Endometrium (tissue), 2 donors: ENCODE measurements around the gene STAT3.
"Not testable (repeated sequence)": the region's sequence is repeated elsewhere in the genome, so short reads cannot be mapped to it uniquely, and the experiment has no call there.

Source experiments
- FAIRE-seq: peaks from 2 replicates; lab custom pipeline; 2012; peaks lifted over from hg19 to GRCh38; lab: Jason Lieb, UNC
- donor health status: control.
- donor health status: control.

Gene STAT3

DNA sequence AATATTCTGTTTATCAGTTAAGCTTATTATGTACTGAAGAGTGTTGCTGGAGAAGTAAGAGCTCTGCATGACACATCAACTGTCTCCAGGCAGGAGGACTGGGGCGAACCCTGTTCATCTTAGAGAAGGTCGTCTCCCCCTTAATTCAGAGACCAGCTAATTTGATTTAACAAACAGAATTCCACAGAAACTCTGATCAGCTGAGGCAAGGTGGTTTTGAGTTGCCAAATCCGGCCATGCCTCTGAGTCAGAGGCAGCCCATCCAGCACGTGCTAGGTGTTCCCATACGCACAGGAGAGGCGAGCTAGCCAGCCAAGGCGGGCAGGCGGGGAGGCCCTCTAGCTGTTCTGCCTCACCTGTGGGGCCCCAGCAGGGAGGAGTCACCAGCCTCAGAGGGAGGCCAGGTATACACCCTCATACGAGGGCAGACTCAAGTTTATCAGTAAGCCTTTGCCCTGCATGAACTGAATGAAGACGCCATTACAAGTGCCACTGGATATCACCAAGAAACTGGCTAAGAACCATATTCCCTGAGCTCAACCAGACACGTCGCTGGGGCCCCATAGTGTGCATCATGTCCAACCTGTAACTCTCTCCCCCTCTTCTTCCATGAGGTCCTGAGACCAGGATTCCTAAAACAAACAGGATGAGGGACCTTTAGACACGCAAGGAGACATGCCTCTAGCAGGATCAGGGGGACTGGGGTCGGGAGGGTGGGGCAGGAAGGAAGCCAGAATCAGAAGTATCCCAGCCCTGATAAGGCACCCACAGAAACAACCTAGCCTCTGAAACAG lies 74.3 kb downstream of the STAT3 start:
- no peak for FAIRE-seq

DNA sequence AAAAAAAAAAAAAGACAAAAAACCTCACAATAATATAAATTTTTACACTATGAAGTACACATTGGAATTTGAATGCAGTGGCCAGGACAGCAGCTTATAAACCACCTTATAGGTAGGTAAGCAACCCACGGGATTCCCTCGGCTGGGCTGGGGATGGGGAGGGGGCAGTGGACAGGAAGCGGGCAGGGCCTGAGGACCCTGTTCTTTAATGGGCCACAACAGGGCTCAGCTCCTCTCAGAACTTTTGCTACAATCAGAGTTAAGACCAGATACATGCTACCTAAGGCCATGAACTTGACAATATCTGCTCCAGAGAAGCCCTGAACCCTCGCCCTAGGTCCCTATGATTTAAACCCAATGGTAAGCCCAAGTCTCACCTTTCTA lies 74.9 kb downstream of the STAT3 start:
- no peak for FAIRE-seq

DNA sequence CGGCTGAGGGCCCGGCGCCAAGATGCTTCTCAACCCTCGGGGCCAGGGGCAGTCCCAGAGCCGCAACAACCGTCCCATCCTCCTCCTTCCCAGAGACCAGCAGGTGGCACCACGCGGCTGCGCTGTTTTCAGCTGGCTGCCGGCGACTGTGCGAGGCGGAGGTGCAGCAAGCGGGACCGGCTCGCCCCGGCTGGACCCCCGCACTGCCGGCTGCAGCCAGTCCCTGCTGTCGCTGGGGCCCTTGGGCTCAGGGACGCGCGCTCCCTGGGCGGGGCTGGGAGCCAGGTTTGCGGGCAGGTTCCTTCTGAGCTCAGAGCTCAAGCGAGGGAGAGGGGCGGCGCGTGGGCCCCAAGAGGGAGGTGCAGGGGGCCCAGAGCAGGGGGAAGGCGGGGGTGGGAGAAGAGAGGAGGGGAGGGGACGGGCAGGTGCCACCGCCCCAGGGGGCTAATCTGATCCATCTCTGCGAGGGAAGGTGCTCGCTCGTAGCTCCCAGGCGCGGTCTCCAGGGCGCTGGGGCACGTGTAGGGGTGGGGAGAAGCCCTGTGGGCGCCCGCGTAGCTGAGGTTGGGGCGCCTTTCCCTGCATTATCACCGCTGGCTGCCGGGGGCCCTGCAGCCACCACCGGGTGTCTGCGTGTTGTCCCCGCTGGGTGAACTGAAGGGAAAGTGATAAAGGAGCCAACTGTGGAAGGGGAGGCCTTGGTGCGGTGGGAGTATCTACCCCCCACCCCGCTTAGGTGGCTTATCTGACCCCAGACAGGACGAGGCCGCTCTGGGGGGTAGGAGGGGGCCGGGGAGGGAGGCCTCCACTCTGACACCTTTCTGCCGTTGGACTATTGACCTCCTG lies 75.7 kb downstream of the STAT3 start:
- FAIRE-seq, result no peak

DNA sequence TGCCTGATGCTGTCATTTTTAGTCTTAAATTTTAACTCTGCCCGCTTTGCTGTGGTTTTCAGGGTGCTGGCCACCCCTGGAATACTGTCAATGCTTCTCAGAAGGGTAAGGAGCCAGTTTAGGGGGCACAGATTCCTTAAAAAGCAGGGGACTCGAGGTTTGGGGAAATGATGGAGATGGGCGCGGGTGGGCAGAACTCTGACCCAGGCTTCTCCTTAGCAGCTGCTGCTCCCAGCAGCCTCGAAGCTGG lies 76.3 kb downstream of the STAT3 start:
- no peak for FAIRE-seq

DNA sequence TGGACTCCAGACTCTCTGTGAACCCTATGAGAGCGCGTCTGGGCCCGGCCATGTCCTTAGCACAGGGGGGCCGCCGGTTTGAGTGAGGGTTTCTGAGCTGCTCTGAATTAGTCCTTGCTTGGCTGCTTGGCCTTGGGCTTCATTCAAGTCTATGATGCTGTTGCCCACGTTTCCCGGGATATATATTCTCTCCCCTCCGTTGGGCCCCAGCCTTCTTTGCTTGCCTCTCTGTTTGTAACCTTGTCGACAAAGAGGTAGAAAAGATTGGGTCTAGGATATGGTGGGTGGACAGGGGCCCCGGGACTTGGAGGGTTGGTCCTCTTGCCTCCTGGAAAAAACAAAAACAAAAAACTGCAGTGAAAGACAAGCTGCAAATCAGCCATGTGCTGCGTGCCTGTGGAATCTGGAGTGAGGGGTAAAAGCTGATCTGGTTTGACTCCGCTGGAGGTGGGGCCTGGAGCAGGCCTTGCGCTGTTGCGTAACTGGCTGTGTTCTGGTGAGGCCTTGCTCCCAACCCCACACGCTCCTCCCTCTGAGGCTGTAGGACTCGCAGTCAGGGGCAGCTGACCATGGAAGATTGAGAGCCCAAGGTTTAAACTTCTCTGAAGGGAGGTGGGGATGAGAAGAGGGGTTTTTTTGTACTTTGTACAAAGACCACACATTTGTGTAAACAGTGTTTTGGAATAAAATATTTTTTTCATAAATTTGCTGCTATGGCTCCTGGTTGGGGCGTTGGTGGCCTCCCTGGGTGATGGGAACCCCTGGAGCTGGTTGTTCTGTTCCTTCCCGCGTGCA lies 76.8 kb downstream of the STAT3 start:
- peak; percentile 91 for FAIRE-seq

DNA sequence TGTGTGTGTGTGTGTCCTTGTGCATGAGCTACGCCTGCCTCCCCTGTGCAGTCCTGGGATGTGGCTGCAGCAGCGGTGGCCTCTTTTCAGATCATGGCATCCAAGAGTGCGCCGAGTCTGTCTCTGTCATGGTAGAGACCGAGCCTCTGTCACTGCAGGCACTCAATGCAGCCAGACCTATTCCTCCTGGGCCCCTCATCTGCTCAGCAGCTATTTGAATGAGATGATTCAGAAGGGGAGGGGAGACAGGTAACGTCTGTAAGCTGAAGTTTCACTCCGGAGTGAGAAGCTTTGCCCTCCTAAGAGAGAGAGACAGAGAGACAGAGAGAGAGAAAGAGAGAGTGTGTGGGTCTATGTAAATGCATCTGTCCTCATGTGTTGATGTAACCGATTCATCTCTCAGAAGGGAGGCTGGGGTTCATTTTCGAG lies 77.4 kb downstream of the STAT3 start:
- no peak for FAIRE-seq

DNA sequence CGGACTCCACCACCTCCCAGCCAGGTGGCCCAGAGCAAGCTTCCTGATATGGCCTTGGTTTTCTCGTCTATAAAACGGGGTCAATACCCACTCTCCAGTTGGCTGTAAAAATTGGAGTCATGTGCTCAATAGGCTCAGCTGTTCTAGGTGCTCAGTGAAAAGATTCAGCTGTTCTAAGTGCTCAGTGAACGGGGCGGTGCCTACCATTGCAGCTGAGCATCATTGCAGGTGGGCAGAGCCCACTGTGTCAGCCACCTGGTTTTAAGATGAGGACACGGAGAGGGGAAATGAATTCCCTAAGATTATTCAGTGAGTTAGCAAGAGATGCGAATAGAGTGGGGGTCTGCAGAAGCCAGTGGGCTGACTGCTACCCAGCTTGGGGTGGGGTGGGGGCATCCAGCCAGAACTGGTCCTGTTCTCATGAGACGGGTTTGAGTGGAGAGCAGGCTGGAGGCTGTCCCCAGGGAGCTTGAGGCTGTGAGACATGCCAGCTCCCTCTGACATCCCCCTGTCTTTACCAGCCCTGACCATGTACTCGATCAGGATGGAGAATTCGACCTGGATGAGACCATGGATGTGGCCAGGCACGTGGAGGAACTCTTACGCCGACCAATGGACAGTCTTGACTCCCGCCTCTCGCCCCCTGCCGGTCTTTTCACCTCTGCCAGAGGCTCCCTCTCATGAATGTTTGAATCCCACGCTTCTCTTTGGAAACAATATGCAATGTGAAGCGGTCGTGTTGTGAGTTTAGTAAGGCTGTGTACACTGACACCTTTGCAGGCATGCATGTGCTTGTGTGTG lies 78.1 kb downstream of the STAT3 start:
- FAIRE-seq, result no peak

DNA sequence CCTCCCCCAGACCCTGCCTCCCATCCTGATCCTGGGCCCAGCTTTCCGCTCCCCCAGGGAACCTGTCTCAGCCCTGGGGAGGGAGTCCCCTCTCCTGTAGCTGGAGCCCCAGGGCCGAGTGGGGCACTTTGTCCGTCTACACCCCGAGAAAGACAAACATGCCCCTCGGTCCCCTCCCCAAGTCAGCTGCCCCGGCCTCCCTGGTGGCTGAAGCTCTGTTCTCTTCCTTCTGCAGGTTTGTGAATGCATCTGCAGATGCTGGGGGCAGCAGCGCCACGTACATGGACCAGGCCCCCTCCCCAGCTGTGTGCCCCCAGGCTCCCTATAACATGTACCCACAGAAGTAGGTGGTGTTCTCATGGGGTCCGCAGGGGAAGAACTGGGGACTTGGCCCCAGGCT lies 79.1 kb downstream of the STAT3 start:
- FAIRE-seq, result no peak

DNA sequence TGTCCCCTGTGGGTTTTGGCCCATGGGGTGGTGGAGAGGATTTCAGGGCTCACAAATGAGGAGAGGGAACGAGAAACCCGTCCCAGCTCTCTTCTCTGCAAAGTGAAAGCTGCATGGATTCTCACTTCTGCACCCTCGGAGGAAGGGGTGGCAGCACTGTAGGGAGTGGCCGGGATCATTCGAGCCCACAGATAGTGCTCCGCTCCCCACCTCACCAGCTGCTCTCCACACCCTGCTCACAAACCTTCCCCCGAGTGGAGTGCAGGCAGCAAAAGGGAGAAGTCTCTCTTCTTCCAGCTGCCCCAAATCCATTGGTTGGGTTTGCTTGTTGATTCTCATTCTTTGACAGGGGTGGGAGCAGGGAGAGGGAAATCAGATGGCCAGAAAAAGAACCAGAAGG lies 79.8 kb downstream of the STAT3 start:
- no peak for FAIRE-seq

DNA sequence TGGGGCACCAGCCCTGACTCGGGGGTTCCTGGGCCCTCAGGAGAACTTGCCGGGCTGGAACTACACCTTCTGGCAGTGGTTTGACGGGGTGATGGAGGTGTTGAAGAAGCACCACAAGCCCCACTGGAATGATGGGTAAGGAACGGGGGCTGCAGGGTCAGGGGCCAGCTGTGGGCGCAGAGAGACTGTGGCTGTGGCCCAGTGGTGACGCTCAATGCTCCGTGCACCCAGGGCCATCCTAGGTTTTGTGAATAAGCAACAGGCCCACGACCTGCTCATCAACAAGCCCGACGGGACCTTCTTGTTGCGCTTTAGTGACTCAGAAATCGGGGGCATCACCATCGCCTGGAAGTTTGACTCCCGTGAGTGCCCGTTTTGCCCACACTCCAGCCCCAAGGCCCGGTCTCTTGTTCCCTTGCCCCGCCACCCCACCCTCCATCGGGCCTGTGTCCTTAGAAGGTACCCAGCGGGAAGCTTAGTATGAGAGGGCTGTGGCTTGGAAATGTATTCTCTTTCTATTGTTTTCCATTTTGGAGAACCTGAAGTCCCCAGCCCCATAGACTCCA lies 80.8 kb downstream of the STAT3 start:
- FAIRE-seq, result no peak

DNA sequence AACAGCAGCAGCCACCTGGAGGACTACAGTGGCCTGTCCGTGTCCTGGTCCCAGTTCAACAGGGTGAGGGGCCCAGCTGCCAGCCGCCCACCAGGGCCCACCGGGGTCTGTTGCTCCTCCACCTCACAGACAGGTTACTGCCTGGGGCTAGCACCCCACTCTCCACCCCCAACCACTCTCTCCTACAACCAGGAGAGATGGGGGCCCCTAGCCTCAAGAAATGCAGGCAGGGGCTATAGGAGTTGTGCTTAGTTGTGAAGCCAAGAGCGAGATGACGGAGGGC lies 81.9 kb downstream of the STAT3 start:
- no peak for FAIRE-seq

DNA sequence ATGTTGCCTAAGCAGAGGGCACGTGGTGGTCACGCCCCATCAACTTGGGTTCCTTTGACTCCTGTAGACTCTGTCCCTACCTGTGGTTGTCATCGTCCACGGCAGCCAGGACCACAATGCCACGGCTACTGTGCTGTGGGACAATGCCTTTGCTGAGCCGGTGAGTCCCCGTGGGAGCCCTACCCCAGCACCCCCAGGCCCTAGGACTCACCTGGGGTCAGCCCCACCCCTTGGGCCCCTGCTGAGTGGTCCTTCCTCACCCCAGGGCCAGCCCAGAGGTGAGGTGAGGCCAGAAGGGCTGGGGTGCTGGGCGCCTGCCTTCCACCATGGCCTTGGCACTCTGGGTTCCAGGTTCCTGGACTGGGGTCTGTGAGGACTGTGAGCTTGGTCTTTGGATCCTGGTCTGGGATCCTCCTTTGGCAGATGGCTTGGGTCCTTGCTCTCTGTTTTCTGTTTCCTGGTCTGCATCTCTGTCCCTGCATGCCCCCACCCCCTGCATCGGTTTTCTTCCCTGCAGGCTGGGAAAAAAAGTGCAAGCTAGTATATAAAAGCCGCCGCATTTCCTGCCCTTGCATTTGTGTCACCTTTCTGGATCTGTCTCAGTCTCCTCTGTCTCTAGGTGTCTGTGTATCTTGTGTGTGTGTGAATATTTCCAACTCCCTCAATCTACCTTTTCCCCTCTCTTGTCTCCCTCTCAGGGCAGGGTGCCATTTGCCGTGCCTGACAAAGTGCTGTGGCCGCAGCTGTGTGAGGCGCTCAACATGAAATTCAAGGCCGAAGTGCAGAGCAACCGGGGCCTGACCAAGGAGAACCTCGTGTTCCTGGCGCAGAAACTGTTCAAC lies 82.5 kb downstream of the STAT3 start:
- no peak for FAIRE-seq

DNA sequence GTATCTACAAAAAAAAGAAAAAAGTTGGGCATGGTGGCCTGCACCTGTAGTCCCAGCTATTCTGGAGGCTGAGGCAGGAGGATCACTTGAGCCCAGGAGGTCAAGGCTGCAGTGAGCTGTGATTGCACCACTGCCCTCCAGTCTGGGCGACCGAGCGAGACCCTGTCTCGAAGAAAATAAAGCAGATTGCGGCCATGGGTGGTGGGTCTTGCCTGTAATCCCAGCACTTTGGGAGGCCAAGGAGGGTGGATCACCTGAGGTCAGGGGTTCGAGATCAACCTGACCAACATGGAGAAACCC lies 83.3 kb downstream of the STAT3 start:
- not testable (repeated sequence) for FAIRE-seq

DNA sequence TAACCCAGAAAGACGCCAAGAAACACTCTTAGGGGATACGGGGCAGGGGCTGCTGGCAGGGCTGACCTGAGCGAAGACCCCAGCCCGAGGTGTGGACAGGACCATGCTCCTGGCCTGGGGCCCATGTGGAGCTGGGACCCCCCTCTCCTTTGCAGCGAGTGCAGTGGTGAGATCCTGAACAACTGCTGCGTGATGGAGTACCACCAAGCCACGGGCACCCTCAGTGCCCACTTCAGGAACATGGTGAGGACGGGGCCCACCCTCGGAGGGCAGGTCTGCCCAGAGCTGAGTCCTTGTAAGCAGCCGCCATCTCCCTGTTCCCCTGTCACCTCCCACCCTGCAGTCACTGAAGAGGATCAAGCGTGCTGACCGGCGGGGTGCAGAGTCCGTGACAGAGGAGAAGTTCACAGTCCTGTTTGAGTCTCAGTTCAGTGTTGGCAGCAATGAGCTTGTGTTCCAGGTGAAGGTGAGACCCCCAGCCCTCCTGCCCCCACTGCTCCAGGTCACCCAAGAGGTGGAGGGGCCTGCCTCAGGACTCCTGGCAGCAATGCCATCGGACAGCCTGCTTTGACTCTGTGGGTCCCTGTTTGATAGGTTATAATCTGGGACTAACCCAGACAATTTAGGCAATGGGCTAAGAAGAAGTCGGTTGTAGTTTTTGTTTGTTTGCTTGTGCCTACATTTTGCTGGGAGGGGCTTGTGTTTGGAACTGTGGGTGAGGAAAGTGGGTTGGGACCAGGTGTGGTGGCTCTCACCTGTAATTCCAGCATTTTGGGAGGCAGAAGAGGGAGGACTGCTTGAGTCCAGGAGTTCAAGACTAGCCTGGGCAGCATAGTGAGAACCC lies 83.8 kb downstream of the STAT3 start:
- FAIRE-seq, result no peak

DNA sequence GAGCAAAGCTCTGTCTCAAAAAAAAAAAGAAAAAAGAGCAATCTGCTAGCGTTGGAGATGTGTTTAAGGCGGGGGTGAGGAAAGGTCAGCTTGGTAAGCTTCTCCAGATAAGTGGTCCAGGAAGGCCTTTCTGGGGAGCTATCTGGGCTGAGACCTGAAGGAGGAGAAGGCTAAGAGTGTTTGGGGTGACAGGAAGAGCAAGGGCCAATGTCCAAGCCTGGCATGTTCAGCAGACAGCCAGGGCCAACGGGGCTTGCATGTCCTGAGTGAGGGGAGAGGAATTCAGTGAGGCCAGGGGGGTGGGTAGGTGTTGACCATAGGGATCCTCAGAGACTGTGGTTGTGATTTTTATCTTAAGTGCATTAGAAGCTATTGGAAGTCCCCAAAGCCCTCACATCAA lies 84.5 kb downstream of the STAT3 start:
- FAIRE-seq, result no peak

DNA sequence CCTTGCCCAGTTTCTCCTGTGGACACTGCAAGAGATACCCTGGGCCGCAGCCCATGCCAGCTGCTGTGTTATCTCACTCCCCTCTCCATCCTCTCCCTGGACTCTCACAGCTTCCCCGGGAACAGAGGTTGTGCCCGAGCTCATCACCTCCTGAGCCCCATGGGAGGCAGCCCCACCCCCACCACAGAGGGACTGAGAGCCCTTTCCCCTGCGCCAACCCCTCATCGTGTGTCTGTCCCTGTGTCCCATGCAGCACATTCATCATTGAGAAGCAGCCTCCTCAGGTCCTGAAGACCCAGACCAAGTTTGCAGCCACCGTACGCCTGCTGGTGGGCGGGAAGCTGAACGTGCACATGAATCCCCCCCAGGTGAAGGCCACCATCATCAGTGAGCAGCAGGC lies 87.2 kb downstream of the STAT3 start:
- FAIRE-seq, result no peak

DNA sequence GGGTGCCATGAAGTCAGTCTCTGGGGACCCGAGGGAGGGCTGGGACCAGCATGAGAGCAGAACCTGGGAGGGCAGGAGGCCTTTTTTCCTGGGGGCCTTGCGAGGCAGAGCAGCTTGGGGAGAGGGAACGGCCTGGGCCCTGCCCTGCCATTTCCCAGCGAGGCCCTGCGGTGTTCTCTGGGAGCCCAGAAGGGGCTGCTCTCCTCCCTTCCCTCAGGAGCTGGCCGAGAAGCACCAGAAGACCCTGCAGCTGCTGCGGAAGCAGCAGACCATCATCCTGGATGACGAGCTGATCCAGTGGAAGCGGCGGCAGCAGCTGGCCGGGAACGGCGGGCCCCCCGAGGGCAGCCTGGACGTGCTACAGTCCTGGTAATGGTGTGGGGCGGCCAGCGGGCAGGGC lies 88.3 kb downstream of the STAT3 start:
- FAIRE-seq, result not testable (repeated sequence)

DNA sequence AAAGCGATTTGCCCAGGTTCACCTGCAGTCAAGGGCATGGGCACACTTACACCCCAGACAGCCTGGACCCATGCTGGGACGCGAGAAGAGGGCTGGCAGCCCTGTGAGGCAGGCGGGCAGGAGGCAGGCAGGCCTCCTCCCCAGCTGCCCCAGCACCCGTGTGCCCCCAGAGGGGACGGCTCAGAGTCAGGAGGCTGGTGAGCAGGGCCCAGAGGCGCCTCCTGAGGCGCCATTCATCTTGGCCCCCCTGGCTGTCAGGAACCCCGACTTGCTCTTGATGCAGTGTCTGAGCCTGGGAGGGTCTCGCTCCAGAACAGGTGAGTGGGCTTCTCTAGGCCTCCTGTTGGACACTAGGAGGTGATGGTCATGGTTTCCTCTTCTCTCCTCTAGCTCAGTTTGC lies 88.9 kb downstream of the STAT3 start:
- not testable (repeated sequence) for FAIRE-seq

DNA sequence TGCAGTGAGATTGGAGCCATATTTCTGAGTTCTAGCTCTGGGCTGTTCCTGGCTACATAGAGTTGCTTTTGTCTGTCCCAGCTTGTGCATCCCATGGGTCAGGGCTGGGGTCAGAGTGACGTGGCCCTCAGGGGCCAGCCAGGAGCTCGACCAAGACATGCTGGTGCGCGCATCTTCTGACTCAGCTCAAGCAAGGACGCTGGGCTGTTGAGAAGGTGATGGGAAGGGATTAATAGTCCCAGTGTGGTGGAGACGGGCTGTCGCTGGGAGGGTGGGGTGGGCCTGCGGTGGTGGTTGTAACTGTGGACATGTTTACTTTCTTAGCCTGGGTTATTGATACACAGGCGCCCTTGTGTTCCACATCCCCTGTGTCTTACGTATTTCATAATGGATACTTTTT lies 90.5 kb downstream of the STAT3 start:
- FAIRE-seq, result not testable (repeated sequence)

DNA sequence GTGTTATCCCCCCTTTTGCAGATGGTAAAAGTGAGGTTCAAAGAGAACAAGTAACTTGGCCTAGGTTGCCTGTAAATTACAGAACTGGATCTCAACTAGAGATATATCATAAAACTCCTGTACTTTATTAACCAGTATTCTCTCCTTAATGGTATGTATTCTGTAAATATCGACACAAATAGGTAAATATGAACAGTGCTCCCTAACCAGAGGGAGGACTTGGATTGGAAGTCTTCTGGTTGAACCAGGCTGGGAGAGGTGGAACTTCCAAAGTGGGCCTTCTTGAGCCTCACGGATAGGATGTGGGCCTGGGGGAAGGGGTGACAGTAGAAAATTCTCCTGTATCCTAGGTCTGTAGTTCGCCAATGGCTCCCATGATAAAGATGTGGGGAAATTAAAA lies 92.2 kb downstream of the STAT3 start:
- FAIRE-seq, result no peak
